Stimulated activated CD4-positive, alpha-beta T cell treated with anti-CD3 and anti-CD28 coated beads, Interleukin-12 subunit alpha, Interleukin-12 subunit beta, amount 100 ng/mL, for 48 hours (primary cell): ENCODE measurements around the gene FOXO6.

ENCODE experiments used
- DNase-seq, 3 donors: peaks; one replicate each; pipeline ENCODE4 v3.0.0-alpha.2; 2020; ENCODE audit warnings: low read depth in 2 of 3, low spot score in 1 of 3

FOXO6 gene

DNA sequence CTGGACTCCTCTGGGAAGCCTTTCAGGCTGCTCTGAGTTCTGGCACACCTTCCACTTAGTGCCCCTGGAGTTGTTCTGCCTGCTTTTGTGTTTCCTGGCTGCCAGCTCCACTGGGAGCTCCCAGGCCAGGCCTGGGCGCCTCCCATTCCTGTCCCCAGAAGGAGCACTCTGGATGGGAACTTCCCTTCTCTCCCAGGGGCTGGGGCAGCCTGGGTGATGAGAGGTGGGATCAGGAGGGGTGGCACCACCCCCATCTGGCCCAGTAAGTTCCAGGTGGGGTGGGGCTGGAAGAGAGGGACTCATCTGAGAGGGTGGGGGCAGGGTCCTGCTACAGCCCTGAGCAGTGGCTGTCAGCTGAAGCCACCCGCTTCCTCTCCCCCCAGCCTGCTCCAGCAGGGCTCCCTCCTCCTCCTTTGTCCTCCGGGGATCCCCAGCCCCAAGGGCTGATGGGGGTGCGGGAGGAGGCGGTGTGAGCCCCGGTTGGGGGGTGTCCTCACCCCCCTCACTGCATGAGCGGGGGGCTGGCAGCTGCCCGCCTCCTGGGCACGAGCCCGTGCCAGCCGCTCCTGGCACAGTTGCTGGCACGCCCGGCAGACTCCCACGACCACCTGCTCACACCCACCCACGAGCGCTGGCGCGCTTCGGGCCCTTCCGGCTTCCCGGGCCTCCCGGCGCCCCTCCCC, 4.7 kb downstream of the FOXO6 start:
- DNase-seq = no peak

DNA sequence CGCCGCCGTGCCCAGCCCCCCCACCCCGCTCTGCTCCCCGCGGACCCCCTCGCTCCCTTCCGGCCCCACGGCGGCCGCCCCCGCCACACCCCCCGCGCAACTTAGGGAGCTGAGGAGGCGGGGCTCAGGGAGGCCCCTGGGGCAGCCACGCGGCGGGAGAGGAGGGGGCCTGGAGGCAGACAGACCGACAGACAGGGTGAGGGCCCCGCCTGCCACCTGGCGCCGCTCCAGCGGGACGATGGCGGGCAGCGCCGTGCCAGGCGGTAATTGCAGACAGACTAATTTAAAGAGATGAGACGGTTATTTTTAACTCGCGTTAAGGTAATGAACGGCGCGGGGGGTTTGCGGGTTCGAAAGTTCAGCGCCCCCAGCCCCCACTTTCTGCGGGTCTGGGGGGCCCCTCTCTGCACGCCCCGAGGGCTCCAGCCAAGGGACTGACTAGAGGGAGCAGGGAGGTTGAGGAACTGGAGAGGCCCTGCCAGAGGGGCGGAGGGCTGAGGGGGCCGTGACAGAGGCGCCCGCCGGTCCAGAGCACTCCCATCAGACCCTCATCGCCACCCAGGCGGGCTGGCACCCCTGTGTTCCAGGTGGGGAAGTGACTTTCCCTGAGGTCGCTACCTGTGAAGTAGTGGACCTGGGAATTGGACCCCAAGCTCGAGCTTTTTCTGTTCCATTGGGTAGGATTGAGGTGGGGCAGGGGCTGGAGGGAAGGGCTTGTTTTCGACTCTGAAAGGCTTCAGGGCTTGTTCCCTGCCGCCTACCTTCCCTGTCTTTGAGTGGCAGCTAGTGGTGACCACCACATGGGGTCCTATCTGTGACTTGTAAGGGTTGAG, 5.4 kb downstream of the FOXO6 start:
- no peak for DNase-seq

DNA sequence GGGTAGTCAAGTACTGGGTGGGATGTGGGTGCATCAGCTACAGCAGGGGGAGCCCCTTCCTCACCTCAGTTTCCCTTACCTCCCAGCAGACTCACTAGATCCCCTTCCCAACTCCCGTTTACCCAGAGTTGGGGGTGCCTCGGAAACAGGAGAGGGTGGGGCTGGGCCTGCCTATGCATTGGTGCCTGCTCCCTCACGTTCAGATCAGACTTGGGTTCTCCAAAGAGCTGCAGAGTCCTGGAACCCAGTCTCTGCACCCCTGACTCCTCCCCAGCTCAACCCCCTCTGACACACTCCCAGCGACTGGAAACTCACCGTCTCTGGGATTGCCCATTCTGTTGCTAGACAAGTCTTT, 6.0 kb downstream of the FOXO6 start:
- DNase-seq = no peak

DNA sequence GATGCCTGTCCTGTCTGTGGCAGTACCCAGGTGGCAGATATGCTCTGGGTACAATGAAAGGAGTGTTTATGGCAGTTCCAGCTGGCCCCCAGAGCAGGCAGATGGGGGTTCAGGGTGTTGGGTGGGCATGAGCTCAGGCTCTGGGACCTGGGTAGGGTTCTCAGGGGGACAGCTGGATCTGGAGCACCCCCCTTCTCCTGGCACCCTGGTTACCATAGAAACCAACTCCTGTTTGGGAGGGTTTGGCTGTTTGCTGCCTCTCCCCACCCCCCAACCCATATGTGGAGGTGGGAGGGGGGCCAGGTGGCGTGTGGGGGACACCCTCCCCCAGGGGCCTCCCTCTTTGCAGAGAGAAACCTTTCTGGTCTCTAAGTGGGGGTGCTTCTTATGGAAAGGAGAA, 7.1 kb downstream of the FOXO6 start:
- DNase-seq = no peak

DNA sequence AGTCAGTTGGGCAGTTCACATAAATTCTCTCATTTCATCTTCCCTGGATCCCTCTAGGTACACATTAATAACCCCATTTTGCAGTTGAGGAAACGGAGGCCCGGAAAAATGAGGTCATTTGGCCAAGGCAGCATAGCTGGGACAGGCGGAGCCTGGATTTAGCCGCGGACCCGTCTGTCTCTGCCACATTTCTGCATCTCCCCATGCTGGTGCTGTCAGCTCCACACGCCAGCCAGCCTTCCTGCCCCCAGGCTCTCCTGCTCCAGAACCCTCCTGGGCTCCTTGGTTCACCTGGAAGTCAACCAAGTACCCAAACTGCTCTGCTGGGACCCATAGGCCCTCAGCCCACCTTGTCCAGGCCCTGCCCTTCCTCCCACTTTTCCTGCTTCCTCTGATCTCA, 7.6 kb downstream of the FOXO6 start:
- DNase-seq = no peak

DNA sequence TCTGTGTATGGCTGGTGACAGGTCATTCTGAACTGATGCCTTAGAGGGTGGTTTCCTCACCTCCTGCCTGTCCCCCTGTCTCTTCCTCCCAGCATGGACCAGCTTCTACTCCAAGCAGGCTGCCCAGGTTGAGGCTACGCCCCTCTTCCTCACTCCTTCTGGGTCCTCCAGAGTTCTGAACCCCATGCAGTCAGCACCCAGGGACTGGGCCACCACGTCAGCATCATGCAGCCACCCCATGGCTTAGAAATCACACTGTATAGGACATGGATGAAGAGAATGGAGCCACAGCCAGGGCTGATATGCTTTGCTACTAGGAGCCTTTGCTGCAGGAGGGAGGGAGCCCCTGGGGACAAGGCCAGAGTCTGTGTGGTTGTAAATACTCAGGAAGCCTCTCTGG, 8.3 kb downstream of the FOXO6 start:
- no peak for DNase-seq

DNA sequence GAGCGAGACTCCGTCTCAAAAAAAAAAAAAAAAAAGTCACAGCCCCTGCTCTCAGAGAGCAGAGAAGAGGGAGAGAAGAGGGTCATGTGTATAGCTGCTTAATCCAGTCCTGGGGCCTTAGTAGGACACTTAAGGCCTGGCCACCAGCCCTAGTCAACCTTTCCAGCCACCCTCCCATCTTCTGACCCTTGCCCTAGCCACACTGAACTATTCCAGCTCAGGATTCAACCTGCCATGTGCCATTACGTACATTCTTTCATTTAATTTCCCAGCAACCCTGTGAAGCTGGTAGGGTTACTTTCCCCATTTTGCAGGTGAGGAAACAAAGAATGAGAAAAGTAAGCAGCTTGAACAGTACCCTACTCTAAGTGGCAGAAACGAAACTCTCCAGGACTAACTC, 9.0 kb downstream of the FOXO6 start:
- DNase-seq = no peak

DNA sequence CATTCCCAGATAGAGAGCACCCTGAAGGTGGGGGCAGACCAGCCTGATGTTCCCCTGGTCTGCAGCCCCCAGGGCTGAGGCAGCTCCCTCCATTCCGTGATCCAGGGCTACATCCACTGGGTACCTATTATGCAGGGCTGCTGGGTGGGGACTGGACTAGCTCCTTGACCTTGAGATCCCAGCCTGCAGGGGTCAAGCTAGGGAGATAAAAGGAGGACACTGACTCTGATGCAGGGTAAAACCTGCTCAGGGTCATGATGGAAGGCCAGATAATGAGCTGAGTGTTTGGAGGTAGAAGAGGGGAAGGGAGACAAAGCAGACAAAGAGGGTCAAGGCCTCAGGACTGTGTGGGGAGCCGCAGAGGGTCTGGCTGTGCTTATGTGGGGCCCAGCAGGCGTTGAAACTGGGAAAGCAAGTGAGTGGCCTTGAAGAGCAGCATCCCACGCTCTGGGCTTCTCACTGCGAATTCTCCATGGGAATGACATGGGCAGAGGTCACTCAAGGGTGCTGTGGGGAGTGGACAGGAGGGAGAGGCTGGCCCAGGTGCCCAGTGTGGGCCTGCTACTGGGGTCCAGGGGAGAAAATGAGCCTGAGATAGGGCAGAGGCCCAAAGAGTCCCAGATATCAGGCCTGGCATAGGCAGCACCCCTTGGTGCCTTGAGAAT, 9.7 kb downstream of the FOXO6 start:
- DNase-seq = no peak

DNA sequence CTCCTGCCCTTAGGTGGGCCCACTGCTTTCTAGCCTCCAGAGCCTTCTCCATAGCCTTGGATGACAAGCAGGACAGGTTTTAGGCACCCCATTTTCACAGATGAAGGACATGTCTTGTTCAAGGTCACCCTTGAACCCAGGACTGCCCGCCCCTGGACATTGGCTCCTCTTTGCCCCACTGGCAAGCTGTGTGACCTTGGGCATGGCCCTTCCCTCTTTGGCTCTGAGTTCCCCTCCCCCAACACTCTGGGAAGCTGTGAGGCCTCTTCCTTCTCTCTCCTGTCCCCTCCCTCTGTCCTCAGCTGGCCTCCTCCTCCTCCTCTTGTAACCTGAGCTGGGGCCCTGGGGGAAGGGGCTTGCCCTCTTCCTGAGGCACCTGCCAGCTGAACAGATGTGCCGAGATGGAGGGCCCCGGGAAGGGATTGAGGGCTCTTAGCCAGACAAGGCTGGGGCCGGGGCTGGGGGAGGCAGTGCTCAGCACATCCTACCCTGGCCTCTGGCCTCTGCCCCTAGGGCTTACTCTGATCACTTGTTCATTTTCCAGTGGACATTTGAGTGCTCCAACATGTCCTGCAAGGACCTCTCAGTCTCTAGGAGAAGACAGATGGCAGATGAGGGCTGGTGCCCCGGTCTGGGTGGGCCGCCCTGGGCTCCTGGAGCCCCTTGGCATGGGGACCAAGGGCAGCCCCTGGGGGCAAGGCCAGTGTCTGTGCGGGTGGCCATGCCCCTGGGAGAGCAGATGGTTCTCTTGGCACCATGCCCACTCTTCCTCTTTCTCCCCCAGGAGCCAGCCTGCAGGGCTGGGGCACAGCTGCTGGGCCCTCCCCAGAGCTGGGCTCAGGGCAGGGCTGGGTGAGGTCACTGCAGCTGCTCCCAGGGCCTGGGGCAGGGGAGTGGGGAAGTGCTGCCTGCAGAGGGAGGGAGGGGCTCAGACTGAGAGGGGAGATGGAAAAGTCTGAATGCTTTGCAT, 10.7 kb downstream of the FOXO6 start:
- no peak for DNase-seq

DNA sequence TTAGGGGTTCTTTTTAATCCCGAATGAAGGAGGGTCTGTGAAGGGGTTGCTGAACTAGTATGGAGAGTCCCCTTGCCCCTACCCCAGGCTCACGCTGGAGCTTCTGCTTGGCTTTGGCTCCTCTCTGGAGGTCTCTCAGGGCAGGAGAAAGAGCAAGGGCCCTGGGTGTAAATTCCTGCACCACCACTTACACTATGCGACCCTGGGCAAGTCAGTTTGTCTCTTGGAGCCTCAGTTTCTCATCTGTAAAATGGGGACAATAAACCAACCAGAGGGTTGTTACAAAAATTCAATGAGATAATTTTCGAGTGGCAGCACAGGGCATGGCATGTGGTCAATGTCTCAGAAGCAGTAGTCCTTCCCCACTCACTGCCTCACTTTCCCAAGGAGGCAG, 11.4 kb downstream of the FOXO6 start:
- DNase-seq = no peak

DNA sequence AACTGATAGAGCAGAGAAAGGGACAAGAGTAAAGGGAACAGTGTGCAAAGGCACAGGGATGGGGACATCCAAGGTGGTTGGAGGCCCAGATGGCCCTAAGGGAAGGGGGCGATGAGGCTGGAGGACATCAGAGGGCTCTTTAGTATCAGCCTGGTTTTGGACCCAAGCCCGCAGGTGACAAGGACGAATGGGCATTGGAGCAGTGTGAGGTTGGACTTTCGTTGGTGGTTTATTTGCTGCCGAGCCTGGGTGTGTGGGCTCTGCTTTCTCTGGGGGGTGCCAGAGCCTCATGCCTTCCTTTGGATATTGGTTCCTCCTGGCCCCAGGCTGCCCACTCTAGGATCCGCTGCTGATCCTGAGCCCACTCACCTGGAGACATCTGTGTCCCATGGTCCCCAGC, 12.1 kb downstream of the FOXO6 start:
- DNase-seq = no peak

DNA sequence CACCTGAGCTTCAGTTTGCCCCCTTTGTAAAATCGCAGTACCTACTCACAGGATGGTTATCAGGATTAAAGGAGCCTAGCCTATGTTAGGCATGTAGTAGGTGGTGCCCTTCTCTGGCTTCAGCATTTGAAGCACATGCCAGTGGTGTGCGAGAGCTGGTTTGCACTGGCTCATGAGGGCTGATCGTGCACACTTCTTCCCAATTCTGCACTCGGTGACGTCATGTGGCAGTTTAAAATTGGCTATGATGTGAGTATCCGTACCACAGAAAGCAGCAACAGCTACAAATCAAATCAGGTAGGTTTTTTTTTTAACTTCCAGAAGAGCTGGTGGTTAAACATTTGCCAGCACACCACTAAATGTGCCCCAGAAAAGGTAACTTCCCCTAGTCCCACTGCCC, 13.5 kb downstream of the FOXO6 start:
- no peak for DNase-seq

DNA sequence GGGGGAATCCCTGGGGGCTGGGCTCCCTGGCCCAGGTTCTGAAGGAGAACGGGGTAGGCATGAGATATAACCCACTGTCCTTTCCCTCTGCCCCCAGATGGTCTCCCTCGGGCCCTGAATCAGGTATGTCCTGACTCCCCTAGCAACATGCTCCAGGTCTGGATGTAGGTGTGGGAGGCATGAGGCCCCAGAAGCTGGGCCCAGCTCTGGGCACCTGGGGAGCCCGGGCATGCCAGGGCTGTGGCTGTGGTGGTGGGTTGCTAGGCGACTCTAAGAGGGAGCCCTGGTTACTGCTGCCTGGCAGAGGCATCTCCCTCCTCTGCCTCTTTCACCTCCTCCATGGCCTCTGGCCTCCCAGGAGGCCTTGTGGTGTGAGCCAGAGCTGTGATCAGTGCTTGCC, 16.2 kb downstream of the FOXO6 start:
- DNase-seq = no peak

DNA sequence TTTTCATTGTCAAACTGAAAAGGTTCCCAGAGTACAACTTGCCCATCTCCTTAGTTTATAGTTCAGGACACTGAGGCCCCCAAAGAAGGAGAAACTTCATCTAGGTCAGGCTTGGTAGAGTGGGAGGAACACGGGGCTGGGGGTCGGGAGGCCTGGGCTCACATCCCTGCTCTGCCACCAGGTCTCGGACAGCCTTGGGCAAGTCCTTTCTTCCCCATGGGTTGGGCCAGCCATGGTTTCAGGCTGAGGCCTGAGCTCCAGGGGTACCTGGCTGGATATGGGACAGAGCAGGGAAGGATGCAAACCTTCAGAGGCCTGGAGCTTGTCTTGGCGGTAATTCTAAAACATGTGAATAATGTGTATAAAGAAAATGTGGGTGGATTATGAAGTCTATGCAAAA, 17.0 kb downstream of the FOXO6 start:
- no peak for DNase-seq

DNA sequence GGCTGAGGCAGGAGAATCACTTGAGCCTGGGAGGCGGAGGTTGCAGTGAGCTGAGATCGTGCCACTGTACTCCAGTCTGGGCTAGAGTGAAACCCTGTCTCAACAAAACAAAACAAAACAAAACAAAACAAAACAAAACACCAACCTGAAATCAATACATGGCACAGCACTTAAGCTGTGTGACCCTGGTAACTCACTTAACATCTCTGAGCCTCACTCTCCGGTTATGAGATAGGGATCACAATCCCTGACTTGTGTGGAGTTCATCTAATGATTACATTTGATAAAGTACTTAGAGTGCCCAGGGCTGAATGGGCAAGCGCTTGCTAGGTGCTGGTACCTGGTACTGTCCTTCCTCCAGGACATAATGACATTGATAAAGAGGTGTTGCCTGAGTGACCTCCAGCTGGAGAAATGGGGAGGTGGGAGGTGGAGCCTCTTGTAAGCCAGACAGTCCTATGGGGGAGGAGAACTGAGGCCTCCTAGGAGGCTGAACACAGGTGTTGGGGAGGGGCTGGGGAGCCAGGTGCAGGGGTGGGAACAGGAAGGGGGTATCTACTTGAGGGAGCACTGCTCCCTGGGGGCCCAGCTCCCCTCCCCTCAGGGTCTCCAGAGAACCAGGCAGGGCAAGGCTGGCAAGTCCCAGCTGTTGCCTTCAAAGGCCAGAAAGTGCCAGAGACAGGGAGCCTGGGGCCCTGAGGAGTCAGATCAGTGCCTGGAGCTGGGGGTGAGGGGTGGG, 17.9 kb downstream of the FOXO6 start:
- no peak for DNase-seq

DNA sequence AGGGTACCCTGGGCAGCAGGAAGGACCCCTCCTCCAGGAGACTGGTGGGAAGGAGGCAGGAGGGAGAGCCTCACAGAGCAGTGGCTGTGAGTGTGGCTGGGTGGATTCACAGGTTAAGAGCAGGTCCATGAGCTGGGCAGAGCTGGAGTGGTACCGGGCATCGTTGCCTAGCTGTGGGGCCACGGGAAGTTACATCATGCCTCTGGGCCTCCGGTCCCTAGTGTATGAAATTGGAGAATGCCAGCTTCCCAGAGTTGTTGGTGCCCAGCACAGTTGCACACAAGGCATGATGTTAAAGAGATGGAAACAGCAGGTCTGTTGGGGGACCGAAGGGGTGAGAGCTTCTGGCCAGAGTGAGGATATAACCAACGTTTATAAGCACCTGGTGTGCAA, 18.5 kb downstream of the FOXO6 start:
- no peak for DNase-seq

DNA sequence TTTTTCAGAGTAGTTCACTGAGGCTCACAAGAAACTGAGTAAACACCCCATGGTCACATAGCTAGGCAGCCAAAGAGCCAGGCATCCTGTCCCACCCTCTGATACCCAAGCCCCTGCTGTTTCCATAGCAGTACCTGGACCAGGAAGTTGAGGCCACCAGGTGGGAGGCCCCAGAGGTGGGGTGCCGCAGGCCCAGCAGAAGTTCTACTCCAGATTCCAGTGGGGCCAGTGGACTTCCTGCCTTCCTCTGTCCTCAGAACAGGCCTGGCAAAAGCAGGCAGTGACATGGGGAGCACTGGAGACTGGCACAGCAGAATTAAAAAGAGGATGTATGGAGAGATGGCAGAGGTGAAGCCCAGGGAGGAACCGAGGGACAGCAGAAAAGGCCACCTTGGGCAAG, 19.0 kb downstream of the FOXO6 start:
- DNase-seq = no peak

DNA sequence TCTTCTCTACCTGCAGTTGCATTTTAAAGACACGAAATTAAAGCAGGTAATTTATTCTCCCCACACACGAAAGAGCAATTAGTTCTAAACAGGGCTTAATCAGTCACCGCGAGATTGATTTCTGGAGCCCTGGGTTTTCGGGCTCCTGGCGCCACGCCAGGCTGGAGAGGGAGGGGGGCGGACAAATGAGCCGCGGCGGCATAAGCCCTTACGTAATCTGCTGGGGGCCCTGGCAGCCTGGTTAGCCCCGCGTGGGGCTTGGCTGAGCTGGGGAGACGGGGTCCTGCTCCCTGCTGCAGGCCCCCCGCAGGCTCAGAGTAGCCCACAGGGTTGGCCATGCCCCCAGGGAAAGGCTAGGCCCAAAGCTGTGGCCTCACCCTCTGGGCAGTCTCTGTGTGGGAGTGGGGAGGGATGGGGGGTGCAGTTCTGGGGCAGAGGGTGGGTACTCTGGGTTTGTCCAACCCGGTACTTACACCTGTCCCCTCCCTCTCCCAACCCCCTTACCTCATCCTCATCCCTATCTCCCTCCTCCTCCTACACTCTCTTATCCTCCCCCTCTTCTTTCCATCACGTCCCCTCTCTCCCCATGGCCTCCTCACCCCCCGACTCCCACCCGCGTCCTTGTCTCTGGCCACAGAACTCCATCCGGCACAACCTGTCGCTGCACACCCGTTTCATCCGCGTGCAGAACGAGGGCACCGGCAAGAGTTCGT, 19.9 kb downstream of the FOXO6 start:
- DNase-seq = no peak

DNA sequence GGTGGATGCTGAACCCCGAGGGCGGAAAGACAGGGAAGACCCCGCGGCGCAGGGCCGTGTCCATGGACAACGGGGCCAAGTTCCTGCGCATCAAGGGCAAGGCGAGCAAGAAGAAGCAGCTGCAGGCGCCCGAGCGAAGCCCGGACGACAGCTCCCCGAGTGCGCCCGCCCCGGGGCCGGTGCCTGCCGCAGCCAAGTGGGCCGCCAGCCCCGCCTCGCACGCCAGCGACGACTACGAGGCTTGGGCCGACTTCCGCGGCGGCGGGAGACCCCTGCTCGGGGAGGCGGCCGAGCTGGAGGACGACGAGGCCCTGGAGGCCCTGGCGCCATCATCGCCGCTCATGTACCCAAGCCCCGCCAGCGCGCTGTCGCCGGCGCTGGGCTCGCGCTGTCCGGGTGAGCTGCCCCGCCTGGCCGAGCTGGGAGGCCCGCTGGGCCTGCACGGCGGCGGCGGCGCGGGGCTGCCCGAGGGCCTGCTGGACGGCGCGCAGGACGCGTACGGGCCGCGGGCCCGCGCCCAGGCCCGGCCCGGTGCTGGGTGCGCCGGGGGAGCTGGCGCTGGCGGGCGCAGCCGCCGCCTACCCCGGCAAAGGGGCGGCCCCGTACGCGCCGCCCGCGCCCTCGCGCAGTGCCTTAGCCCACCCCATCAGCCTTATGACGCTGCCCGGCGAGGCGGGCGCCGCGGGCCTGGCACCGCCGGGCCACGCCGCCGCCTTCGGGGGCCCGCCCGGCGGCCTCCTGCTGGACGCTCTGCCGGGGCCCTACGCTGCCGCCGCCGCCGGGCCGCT, 20.7 kb downstream of the FOXO6 start:
- no peak for DNase-seq
